CD4-positive, alpha-beta T cell treated with Interleukin-6 at 100 ng/mL for 8 hours (primary cell): ENCODE data around the gene ALK.
"Not testable (repeated sequence)": the region's sequence is repeated elsewhere in the genome, so short reads cannot be mapped to it uniquely, and the experiment has no call there.

Experiments
- DNase-seq: peaks from one replicate; pipeline ENCODE4 v3.0.0-alpha.2; 2020; ENCODE audit warnings: mixed read lengths, low spot score

Gene ALK

GRCh38 chr2:29273685-29274611 is 647.4 kb downstream of the ALK start:
- DNase-seq = no peak

GRCh38 chr2:29273004-29273684 is 648.2 kb downstream of the ALK start:
- DNase-seq = no peak

- no peak for DNase-seq
These were observed 649.1 kb downstream of the ALK start for GRCh38 chr2:29272311-29272710.

GRCh38 chr2:29270701-29271121 is 650.7 kb downstream of the ALK start:
- DNase-seq = no peak

GRCh38 chr2:29269765-29270109 is 651.6 kb downstream of the ALK start:
- DNase-seq = no peak

- no peak for DNase-seq
These were observed 652.2 kb downstream of the ALK start for GRCh38 chr2:29269095-29269764.

- DNase-seq = no peak
These were observed 653.7 kb downstream of the ALK start for GRCh38 chr2:29267720-29268119.

- DNase-seq = no peak
These were observed 657.5 kb downstream of the ALK start for GRCh38 chr2:29263886-29264285.

GRCh38 chr2:29262681-29263260 is 658.6 kb downstream of the ALK start:
- no peak for DNase-seq

GRCh38 chr2:29261003-29261402 is 660.4 kb downstream of the ALK start:
- no peak for DNase-seq

GRCh38 chr2:29260142-29260772 is 661.1 kb downstream of the ALK start:
- no peak for DNase-seq

GRCh38 chr2:29259221-29259620 is 662.2 kb downstream of the ALK start:
- no peak for DNase-seq

- no peak for DNase-seq
These were observed 666.4 kb downstream of the ALK start for GRCh38 chr2:29255004-29255403.

- DNase-seq = not testable (repeated sequence)
These were observed 667.7 kb downstream of the ALK start for GRCh38 chr2:29253495-29254275.

GRCh38 chr2:29253026-29253425 is 668.4 kb downstream of the ALK start:
- no peak for DNase-seq

- no peak for DNase-seq
These were observed 670.0 kb downstream of the ALK start for GRCh38 chr2:29251406-29251805.

GRCh38 chr2:29250977-29251376 is 670.4 kb downstream of the ALK start:
- no peak for DNase-seq

GRCh38 chr2:29249666-29250253 is 671.6 kb downstream of the ALK start:
- no peak for DNase-seq

GRCh38 chr2:29247336-29247914 is 674.0 kb downstream of the ALK start:
- DNase-seq = no peak
